GM19025 (cell line): ENCODE measurements around the gene SORCS1.

Source experiments
- ATAC-seq: cut with Tn5 transposase; IDR thresholded peaks from one replicate; pipeline ENCODE4 v1.9.1; 2021; ENCODE audit warnings: mild to moderate bottlenecking, low read depth, moderate library complexity; ENCODE audit not compliant: unreplicated experiment

The SORCS1 gene

DNA sequence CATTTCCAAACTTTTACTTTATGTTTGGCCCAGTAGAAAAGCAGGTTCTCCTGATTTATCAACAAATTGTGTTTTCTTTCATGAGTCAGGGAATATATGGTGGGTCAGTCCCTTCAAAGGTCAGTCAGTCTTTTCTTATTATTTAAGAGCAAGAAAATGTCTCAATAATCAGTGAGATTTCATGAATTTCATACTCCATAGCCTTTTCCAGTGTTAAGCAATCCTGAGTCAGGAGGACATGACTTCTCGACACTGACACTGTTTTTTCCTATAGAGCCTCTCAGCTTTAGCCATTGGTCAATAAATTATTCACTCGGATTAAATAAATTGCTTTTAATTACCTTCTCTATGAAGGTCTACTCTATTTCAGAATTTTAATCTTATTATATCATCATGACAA is 334.5 kb downstream of the SORCS1 start:
- ATAC-seq, result no peak

DNA sequence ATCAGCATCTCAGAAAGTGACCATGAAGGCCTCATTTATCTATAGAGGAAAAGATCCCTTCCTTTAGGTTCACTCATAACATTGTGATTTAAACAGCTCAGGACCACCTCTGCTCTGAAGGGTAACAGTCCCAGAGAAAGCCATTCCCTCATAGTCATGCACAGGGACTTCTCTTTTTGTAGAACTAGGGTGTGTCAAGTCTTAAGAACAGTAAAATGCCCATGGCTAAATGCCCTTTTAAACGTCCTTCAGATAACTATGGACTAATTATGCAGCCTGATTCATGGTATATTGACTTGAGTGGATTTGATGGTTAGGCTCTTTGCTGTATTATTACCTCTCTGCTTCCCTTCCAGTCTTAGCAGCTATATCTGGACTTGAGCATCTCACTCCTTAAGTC is 337.8 kb downstream of the SORCS1 start:
- no peak for ATAC-seq

DNA sequence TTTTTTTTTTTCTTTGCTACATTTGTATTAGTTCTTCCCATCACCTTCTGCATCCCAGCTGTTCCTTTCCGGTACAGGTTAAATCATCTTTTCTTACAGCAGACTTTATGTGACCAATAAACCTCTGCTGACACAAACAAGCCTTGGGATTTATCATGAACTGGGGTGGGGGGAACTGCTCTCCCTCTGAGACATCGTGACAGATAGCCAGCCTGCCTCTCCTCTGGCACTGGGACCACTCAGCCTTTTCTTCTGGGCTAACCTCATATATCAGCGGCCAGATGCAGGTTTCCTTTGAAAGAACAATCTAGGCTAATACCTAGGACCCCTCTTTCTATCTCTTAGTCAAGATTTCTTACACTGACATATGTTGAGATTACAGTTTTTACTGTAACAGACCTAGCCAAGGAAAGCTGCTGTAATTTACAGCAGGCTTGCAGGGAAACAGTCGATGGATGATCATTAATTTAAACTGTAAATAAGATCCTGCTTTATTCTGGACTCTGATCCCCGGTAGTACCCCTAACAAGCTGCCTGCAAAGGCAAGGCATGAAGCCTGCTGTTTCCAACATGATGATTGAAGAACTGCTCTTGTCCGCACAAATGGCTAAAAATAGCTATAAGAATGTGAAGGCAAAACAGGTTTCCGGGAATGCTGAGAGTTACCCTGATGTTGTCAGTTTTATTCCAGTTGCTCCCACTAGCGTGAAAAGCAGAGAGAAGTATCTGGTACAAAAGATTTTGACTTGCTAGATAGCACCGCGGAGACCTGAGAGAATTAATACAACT is 338.7 kb downstream of the SORCS1 start:
- no peak for ATAC-seq

DNA sequence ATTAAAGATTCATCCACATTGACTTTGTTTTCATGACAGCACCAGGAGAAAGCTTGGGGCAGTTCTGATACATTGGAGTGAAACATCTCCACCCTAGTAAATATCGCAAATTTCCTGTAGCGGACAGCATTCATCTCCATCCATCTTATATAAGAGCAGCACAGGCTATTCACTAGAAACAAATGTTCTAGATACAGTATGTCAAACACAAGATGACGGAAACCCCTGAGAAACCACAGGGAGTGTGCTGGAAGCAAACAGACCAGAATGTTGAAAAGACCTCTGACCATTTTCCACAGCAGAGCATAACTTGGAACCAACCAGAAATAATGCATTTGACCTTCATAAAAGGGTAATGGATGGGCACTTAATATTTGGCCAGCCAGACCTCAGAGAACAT is 343.9 kb downstream of the SORCS1 start:
- no peak for ATAC-seq

DNA sequence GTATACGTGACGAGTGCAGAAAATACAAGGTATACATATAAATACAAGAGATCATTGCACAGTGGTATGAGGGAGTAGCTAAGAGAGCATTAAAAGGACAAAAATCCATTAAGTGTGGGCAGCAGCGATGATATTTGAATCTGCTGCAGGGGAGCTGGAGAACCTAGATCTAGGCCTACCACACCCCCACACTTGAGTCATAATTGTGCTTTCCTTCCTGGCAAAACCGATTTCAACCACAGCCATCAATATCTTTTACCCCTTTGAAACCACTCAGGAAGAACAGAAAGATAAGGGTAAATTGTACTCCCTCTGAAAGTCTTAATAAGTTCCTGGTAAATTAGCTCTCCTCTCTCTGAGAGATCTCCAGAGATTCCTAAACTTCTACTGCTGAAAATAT is 345.0 kb downstream of the SORCS1 start:
- no peak for ATAC-seq

DNA sequence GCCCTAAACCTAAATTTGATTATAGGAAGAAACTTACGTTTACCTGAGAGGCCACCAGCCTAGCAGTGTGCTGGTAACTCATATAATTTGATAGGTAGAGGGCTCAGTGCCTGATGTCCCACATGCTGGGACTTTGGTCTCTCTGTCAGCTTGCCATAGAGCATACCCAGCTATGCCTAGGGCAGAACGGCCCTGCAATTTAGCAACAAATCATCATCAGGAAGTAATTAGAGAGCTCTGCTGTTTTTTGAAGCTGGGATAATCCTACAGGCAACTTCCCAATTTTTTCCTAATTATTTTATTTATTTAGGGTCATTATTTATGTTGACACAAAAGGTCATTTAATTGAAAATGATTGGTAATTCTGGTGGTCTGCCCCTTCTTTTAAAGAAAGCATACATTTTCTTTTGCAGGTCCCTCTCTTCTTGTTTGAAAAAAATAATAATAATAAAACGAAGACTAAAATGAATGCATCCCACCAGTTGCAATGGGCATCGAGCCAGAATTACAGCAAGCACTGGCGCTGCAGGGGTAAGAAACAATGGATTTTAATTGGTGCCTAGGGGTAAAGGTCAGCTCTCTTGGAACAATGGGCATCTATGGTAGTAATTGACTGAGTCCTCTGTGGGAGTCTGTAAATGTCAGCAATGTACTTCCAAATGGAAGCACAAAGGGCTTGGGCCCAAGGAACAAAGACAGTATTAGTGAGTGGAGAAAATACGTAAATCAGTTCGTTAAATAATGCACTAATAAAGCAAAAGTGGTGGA is 348.0 kb downstream of the SORCS1 start:
- no peak for ATAC-seq

DNA sequence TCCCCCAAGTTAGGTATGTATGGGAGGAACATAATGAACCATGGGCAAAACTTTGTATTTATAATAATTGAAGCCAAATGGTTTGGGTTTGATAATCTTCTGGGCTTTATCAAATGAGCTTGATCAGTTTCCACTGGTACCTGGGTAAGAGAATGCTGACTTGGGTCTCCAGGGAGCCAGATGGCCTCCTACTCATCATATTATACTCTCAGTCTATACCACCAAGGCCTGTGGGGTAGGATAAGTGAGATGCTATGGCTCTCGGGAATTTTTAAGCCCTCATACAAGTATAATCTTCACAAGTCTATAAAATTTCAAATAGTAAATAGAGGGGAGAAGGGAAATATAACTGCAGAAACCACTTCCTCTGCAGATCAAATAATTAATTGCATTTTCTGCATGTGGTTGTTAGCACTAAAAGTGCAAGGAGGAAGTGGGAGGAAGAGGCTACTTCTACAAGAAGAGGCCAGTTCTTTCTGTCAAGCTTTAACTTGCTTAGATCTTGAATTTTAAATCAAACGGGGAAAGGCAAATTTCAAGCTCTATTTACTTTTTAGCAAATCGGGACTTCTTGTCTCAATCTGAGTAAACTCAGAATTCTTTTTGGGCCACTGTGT is 349.0 kb downstream of the SORCS1 start:
- peak; percentile 62 for ATAC-seq

DNA sequence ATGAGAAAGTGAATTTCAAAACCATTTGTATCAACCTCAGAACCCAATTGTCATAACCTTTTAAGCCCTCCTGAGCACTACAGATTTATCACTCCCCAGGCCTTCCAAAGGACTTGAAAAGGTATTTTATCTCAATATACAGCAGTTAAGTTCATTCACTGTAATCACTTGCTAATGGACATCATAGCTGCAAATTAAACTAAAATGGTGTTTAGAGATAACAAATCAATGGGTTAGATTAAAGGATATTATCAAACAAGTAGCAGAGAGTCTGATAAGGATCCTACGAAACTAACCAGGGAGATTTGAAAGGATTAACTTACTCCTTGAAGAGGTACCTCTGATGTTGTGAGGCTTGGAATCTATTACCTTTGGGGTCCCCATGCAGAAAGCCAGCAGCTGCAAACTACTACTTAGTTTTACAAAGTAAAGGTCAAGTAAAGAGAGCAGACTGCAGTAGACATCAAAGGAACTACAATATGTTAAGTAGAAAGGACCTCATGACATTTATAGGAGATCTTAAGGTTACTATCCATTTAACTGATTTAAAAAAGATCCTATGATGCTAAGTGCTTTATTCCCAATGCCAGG is 359.4 kb downstream of the SORCS1 start:
- ATAC-seq, result no peak

DNA sequence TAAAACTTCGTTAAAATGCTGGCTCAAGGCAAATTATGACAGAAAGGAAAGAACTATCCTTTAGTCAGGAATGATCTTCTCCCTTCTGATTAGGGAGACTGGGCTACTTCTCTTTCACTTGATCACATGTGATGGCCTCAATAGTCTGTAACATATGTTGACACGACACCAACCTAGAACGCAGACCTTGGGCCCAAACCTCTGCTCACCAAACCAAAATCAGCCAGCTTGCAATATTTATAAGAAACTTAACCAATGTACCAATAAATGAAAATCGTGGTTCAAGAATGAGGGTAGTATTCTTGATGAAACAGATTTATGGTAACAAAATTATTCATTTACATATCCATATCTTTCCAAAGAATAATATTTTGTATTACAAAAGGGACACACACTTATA is 361.6 kb downstream of the SORCS1 start:
- ATAC-seq, result no peak

DNA sequence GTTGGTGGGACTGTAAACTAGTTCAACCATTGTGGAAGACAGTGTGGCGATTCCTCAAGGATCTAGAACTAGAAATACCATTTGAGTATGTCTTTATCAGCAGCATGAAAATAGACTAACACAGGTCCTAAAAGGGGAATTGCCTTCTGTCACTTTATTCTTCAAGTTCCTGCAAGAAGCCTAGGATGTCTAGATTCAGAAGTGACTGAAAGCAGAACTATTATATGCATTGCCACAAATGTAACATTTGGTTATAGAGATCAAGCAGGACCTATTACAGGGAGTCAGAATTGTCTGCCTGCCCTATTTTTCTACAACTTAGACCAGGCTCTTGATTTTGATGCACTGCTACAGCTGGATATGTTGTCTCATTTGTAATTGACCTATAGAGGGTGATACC is 364.7 kb downstream of the SORCS1 start:
- no peak for ATAC-seq

DNA sequence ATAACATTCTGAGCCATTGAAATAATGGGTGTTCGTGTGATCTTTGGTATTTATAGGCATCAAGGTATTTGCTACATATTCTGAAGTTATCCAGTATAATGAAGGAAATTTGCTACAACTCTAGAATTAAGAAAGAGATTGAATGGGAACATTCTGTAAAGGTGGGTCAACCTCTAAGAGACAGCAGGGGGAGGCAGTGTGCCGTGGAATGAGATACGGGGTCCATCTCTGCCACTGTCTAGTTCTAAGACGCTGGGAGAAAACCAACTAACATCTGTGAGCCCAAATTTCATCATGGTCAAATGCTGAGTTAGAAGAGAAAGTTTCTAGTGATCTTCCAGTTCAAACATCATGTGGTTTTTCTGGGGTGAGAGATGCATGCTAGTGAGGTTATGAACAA is 368.9 kb downstream of the SORCS1 start:
- peak; percentile 88 for ATAC-seq

DNA sequence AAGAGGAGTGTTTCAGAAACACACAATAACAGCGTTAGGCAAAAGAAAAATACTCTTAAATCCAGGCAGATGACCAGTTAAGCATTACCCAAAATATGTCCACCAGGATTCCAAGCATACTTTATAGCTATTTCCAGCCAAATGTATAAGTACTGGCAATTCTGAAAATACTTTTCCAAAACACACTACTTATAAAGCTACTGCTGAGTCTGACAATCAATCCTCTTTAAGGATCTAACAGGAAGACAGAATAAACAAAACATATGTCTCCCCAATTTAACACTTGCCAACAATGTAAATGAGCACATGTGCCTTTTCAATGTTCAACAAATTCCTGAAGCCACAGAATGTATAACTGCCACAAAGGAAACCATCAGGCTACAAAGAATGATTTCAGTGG is 370.9 kb downstream of the SORCS1 start:
- ATAC-seq, result no peak

DNA sequence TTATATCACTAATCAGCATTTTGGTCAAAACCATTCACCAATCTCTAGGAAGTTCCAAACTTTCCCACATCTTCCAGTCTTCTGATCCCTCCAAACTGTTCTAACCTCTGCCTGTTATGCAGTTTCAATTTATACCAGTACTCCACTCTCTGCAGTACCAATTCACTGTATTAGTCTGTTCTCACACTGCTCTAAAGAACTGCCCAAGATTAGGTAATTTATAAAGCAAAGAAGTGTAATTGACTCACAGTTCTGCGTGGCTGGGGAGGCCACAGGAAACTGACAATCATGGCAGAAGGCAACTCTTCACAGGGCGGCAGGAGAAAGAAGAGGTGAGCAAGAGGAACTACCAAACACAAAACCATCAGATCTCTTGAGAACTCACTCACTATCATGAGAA is 374.9 kb downstream of the SORCS1 start:
- ATAC-seq, result no peak

DNA sequence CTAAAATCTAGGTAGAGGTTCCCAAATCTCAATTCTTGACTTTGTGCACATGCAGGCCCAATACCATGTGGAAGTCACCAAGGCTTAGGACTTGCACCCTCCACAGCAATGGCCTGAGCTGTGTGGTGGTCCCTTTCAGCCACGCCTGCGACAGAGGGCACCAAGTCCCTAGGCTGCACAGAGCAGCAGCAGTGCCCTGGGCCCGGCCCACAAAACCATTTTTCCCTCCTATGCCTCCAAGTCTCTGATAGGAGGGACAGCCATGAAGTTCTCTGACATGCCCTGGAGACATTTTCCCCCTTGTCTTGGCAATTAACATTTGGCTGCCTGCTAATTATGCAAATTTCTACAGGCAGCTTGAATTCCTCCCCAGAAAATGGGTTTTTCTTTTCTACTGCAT is 375.5 kb downstream of the SORCS1 start:
- ATAC-seq, result no peak

DNA sequence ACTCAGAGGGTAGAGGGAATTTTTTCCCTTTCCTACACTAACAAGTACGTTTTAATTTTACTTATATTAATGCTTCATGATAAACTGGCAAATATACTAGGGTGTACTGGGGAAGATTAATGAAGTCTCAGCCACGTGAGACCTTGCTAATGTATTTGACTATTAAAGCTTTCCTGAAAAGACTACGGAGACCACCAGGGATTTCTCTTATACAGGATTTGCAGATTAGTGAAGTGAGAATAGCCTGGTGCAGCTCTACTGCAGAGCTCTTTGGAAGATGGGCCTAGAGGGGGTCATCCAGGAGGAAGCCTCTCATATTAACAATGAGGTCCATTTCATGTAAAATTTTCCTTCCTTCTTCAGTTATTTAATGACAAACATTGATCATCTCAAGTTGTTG is 379.0 kb downstream of the SORCS1 start:
- no peak for ATAC-seq

DNA sequence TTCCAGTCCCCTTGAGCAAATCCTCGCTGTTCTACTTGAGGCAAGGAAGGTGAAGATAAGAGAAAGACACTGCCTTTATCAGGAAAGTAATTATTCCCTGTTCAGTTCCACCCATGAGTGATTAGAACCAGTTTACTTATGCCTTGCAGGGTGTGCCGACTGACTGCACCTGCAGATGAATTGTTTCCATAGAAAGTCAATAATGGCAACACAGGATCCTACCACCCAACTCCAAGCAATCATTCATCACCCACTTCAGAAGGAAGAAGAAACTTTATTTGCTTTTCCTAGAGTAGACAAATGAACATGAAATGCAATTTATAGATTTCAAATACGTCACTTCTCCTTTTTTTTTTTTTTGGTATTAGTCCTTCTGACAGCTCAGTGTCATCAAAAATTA is 383.9 kb downstream of the SORCS1 start:
- ATAC-seq, result no peak

DNA sequence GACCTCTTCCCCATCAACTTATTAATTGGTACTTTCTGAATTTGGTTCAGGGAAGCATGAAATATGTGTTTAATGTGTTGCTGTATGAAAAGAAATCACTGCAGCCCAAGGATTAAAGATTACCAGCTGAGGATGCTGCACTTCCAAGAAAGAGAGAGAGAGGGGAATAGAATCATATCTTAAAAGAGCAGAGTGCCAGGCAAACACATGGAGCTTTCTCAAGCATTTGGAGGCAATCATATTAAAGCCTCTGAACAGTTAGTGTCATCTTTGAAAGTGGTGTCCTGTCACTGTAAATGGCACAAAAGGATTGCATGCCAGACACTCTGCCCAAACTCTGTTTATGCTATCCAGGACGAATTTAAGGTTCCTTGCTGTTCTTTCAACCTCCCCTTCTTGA is 386.7 kb downstream of the SORCS1 start:
- no peak for ATAC-seq

DNA sequence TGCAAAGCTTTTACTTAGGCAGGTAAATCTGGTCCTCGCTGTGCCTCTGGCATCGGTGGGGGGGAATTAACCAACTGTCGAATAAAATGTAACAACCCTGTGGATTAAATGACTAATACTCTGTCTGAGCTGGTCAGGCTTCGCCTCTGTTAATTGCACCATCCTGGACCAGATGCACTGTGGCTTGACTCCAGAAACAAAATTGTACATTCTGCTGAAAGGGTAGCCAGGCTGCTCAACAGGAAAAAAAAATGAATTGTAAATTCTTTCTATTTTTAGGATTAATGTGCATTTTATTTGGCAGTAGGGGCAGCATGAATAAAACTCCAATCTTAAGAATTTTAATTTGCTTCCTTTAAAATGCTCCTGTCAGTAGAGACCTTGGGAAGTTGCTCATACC is 389.4 kb downstream of the SORCS1 start:
- ATAC-seq, result no peak

DNA sequence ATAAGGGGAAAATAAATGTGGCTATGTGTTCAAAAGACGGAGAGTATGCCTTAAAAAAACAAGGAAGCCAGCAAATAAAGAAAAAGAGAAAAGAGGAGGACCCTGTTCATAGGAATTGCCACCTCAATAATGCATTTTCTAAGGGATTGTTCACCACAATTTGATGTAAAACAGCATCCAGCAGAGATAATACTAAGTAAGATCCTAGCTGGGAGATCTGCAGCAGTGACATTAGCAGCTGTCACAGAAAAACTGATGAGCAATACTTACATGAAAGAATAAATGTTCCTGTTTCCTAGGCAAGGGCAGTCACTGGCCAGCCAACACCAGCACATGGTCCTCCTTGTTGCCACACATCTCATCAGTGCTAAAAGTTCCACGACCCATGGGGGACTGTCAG is 391.5 kb downstream of the SORCS1 start:
- no peak for ATAC-seq

DNA sequence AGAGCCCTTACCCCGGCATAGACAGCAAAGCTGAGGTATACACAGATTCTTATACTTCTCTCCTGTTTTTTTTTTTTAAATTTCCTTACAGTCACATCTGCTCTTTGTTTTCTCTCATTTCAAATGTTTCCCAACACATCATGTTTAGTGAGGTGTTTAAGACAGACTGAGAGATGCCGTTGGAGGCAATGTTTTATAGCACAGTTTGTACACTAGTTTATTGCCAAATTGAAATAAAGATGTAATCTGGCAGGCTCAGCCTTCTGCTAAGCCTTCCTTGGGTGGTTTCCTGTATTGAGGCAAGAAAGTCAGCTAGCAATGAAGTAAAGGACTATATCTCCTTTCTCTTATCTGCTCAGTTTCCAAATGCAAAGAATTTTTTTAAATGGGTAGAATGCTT is 393.4 kb downstream of the SORCS1 start:
- ATAC-seq, result no peak

DNA sequence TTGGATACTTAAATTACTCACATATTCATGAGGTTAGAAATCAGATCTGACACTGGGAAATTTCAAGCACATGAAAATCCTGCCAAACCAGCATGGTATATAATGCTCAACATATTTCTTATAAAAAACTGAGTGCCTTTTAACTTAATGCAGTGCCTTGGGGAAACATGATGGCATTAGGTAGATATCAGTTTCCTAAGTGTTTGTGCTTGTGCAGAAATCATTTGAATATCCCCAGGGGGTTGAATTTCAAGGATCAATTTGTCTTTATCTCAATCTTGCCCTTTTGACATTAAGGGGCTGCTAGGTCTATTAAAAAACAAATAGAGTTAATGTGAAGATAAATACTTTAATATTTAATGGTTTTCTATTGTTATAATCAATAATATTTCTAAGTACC is 396.3 kb downstream of the SORCS1 start:
- ATAC-seq, result no peak
